SK-N-SH (cell line): ENCODE results near the gene SLCO2A1. TPM values are rescaled to one million over a fixed set of nuclear protein-coding genes. Genes with fewer than 3 reads are reported as not detected.
A peak's percentile ranks its signal among the peaks of the same experiment; 100 is the strongest.

Experiments
- CTCF ChIA-PET: fragments of 300-600, 350-600 bp; formaldehyde crosslinking; extraction: SDS; loops from one replicate; lab custom pipeline; 2021; lab: Yijun Ruan, JAX
- POLR2A ChIA-PET: fragments of 350-600 bp; sonication (Branson Sonifier 250); formaldehyde crosslinking; extraction: SDS; loops from one replicate; lab custom pipeline; 2020; ENCODE audit warnings: antibody characterized with exemption, inconsistent platforms; lab: Yijun Ruan, JAX
- DNase-seq: peaks from one replicate; pipeline ENCODE4 v3.0.0; 2012
- H2AFZ ChIP-seq: fragments of 200-600 bp; sonication (generic); 2 replicates; pipeline ENCODE4 v1.8.1; 2016; ENCODE audit warnings: antibody characterized with exemption, mild to moderate bottlenecking, low read depth
- H3F3A ChIP-seq: fragments of 200-600 bp; sonication (generic); replicated peaks from 2 replicates; pipeline ENCODE3; 2016; ENCODE audit warnings: antibody characterized with exemption, mild to moderate bottlenecking; ENCODE audit not compliant: insufficient read depth
- H3K27ac ChIP-seq, 2 experiments: fragments of 200-500 bp in 1 of 2; fragments of 200-600 bp in 1 of 2; sonication (Bioruptor generic) in 1 of 2; sonication (generic), shearing (Covaris generic) in 1 of 2; 2 replicates each; pipeline versions ENCODE4 v1.5.1 to v1.6.1; 2014 to 2016; ENCODE audit warnings: low read depth in 2 of 2, inconsistent platforms in 1 of 2, low read length in 1 of 2, mild to moderate bottlenecking in 1 of 2, mixed read lengths in 1 of 2
- H3K27me3 ChIP-seq: fragments of 200-600 bp; sonication (generic), shearing (Covaris generic); 2 replicates; pipeline ENCODE4 v1.6.1; 2016; ENCODE audit warnings: mixed run types; ENCODE audit not compliant: insufficient read depth
- H3K36me3 ChIP-seq, 2 experiments: fragments of 200-500 bp in 1 of 2; fragments of 200-600 bp in 1 of 2; sonication (Bioruptor generic) in 1 of 2; sonication (generic) in 1 of 2; replicated peaks in 1 of 2; 2 replicates each; pipeline versions ENCODE3 to v1.5.1; 2014 to 2016; ENCODE audit warnings: low read length in 1 of 2, mild to moderate bottlenecking in 1 of 2; ENCODE audit not compliant: insufficient read depth in 2 of 2, control insufficient read depth in 1 of 2
- H3K4me1 ChIP-seq, 2 experiments: fragments of 200-500 bp in 1 of 2; fragments of 200-600 bp in 1 of 2; sonication (Bioruptor generic) in 1 of 2; sonication (generic), shearing (Covaris generic) in 1 of 2; 2 replicates each; pipeline versions ENCODE4 v1.5.1 to v1.6.1; 2014 to 2016; ENCODE audit warnings: low read depth in 1 of 2, low read length in 1 of 2, mixed run types in 1 of 2; ENCODE audit not compliant: insufficient read depth in 2 of 2, control insufficient read depth in 1 of 2
- H3K4me2 ChIP-seq: fragments of 200-600 bp; sonication (generic), shearing (Covaris generic); 2 replicates; pipeline ENCODE4 v1.6.1; 2017; ENCODE audit warnings: mixed run types
- H3K4me3 ChIP-seq, 2 experiments: fragments of 200-500 bp in 1 of 2; fragments of 200-600 bp in 1 of 2; sonication (Bioruptor generic) in 1 of 2; sonication (generic), shearing (Covaris generic) in 1 of 2; 2 replicates each; pipeline versions ENCODE4 v1.5.1 to v1.8.1; 2014 to 2016; ENCODE audit warnings: low read depth in 2 of 2, inconsistent platforms in 1 of 2, low read length in 1 of 2, mild to moderate bottlenecking in 1 of 2, mixed read lengths in 1 of 2, moderate library complexity in 1 of 2
- H3K79me2 ChIP-seq: fragments of 200-600 bp; sonication (generic); 2 replicates; pipeline ENCODE4 v1.8.1; 2017; ENCODE audit warnings: mild to moderate bottlenecking; ENCODE audit not compliant: insufficient read depth
- H3K9ac ChIP-seq: fragments of 200-600 bp; sonication (generic); 2 replicates; pipeline ENCODE4 v1.6.1; 2017; ENCODE audit warnings: mixed run types
- H3K9me2 ChIP-seq: fragments of 200-600 bp; sonication (generic); 2 replicates; pipeline ENCODE4 v1.6.1; 2017; ENCODE audit warnings: mixed run types
- H3K9me3 ChIP-seq: fragments of 200-600 bp; sonication (generic); 2 replicates; pipeline ENCODE4 v1.6.1; 2017; ENCODE audit warnings: mixed run types, mild to moderate bottlenecking, moderate library complexity
- H4K20me1 ChIP-seq: fragments of 200-600 bp; sonication (generic); 2 replicates; pipeline ENCODE4 v1.6.1; 2017; ENCODE audit warnings: mild to moderate bottlenecking, mixed run types; ENCODE audit not compliant: insufficient read depth
- GABPA ChIP-seq: IDR thresholded peaks from 2 replicates; pipeline ENCODE4 v1.4.0; 2012; ENCODE audit warnings: low read depth, mild to moderate bottlenecking
- MEF2A ChIP-seq: IDR thresholded peaks from 2 replicates; pipeline ENCODE4 v1.4.0; 2012; ENCODE audit warnings: low read depth, borderline replicate concordance
- MXI1 ChIP-seq: IDR thresholded peaks from 2 replicates; pipeline ENCODE4 v1.6.1; 2012; ENCODE audit warnings: mild to moderate bottlenecking, low read depth, low read length, improper control_type of control experiment
- NRF1 ChIP-seq: IDR thresholded peaks from 2 replicates; pipeline ENCODE4 v1.6.1; 2012; ENCODE audit warnings: low read depth, mild to moderate bottlenecking, low read length
- PBX3 ChIP-seq: IDR thresholded peaks from 2 replicates; pipeline ENCODE4; 2012
- RFX5 ChIP-seq: IDR thresholded peaks from 2 replicates; pipeline ENCODE4 v1.6.1; 2012; ENCODE audit warnings: mild to moderate bottlenecking, improper control_type of control experiment, low read length
- SIN3A ChIP-seq: IDR thresholded peaks from 2 replicates; pipeline ENCODE4 v1.6.1; 2012; ENCODE audit warnings: low read depth, mild to moderate bottlenecking, low read length, moderate library complexity, borderline replicate concordance
- SMC3 ChIP-seq: IDR thresholded peaks from 2 replicates; pipeline ENCODE4 v1.6.1; 2012; ENCODE audit warnings: low read depth, low read length, improper control_type of control experiment
- TAF1 ChIP-seq: IDR thresholded peaks from 2 replicates; pipeline ENCODE4 v1.6.1; 2012; ENCODE audit warnings: low read depth, mild to moderate bottlenecking, low read length, moderate library complexity, borderline replicate concordance
- TEAD4 ChIP-seq: IDR thresholded peaks from 2 replicates; pipeline ENCODE4 v1.4.0; 2012; ENCODE audit warnings: mild to moderate bottlenecking, borderline replicate concordance; ENCODE audit not compliant: insufficient read depth
- USF1 ChIP-seq: IDR thresholded peaks from 2 replicates; pipeline ENCODE4 v1.4.0; 2012; ENCODE audit warnings: low read depth, borderline replicate concordance
- WGBS: methylation state at CpG from one replicate; pipeline ENCODE4 v1.1.6; 2017; ENCODE audit warnings: low lambda C conversion rate; 5-methylcytosine and 5-hydroxymethylcytosine counted together
- polyA plus RNA-seq, 3 experiments: library from polyadenylated mRNA; depleted of rRNA; stranded (reverse); fragments of >200 nt; gene quantifications; 2 replicates each; pipeline ENCODE4 v1.2.3, GENCODE V29; 2012

Gene SLCO2A1
- polyA plus RNA-seq, 1 of the 3 experiments (the other 2 are of a cell fraction), result 9.3 TPM

- Histone ChIP-seq H2AFZ (no peak overlapping the region), H3K4me2 (no peak overlapping the region), H3K36me3 (no peaks in the 10 kb centered on the region), H3K79me2 (no peaks in the 10 kb centered on the region), H3K4me1 (peaks cover 0 to 5% of the 10 kb centered on the region in 2 experiments; a peak in 2 of 4 replicates), H3K9me2 (no peaks in the 10 kb centered on the region), H3F3A (no peaks in the 10 kb centered on the region), H3K4me3 (no peak overlapping the region), H3K9me3 (no peaks in the 10 kb centered on the region), H3K27ac (no peak overlapping the region), H4K20me1 (no peaks in the 10 kb centered on the region), H3K27me3 (no peaks in the 10 kb centered on the region), H3K9ac (no peak overlapping the region)
- POLR2A ChIA-PET, result no interaction called here
- 73% methylated on average over 2 of the region's 7 CpGs for WGBS
- CTCF ChIA-PET, result no interaction called here
- DNase-seq, result no peak
- TF ChIP-seq RFX5, result no peak
- no peak for TF ChIP-seq USF1
- TF ChIP-seq GABPA, result no peak
- no peak for TF ChIP-seq SMC3
- no peak for TF ChIP-seq MEF2A
- TF ChIP-seq MXI1, result no peak
- no peak for TF ChIP-seq NRF1
These were observed 28.0 kb upstream of the SLCO2A1 start for GRCh38 chr3:134057654-134058110.

DNA sequence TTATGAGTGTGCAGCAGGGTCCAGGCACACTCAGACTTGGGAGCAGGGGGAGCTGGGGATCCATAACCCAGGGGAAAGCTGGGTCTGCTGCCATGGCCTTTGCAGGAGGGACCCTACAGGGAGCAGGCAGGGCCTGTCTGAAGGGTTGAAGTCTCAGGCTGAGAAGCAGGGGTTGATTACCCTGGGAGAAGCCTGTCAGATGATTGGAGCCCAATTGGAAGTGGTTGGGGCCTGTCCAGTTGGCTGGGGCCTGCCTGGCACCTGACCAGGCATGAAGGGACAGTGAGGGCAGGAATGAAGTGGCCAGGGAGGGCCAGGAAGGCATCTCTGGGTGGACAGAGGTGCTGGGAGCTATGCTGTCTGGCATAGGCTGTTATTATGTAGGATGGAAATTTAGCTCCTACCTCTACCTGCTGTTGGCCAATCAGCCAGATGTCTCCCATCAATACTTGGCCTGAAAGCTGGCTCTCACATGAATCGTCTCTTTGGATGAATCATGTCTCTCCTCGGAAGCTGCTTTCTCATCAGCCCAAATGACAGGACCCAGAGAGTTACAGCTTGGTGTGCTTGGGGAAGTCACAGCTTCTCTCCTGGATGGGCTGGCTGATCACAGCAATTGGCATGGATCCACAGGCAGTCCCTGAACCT, 27.4 kb upstream of the SLCO2A1 start:
- Histone ChIP-seq H3K9ac (no peak overlapping the region), H2AFZ (no peak overlapping the region), H4K20me1 (no peaks in the 10 kb centered on the region), H3K4me2 (no peak overlapping the region), H3K4me3 (no peak overlapping the region), H3F3A (no peaks in the 10 kb centered on the region), H3K9me2 (no peaks in the 10 kb centered on the region), H3K79me2 (no peaks in the 10 kb centered on the region), H3K36me3 (no peaks in the 10 kb centered on the region), H3K9me3 (no peaks in the 10 kb centered on the region), H3K27me3 (no peaks in the 10 kb centered on the region), H3K27ac (no peak overlapping the region), H3K4me1 (peaks cover 3 to 5% of the 10 kb centered on the region in 2 experiments; a peak in 2 of 4 replicates)
- CTCF ChIA-PET, result no interaction called here
- WGBS, result 27% methylated on average over 2 of the region's 2 CpGs
- POLR2A ChIA-PET, result no interaction called here
- no peak for DNase-seq
- TF ChIP-seq TAF1 (no peak), SIN3A (no peak), PBX3 (0 out of 2 replicates have a peak, but pooled peaks have one; percentile 12), MXI1 (no peak), TEAD4 (no peak)
